A549 (cell line): ENCODE data around the gene FARP2.

Source experiments
- EP300 ChIP-seq, 2 experiments: fragments of >200 bp; sonication (Bioruptor Twin); formaldehyde crosslinking; IDR thresholded peaks; 2 replicates in 1 of 2; 3 replicates in 1 of 2; pipeline ENCODE4 v1.6.1; 2016 to 2017
- POLR2A ChIP-seq: IDR thresholded peaks from 2 replicates; pipeline ENCODE4 v1.6.1; 2012; ENCODE audit warnings: mild to moderate bottlenecking, low read length
- RCOR1 ChIP-seq: fragments of 150-350 bp; IDR thresholded peaks from 2 replicates; pipeline ENCODE4 v1.6.1; 2014; ENCODE audit warnings: antibody characterized with exemption, low read length, low read depth
- TP53 ChIP-seq: fragments of 250-450 bp; sonication (Bioruptor Pico); IDR thresholded peaks from 2 replicates; pipeline ENCODE4 v1.5.0; 2021; ENCODE audit warnings: mild to moderate bottlenecking, moderate library complexity
- ZSCAN20 ChIP-seq: fragments of 250-450 bp; sonication (Bioruptor Pico); IDR thresholded peaks from 2 replicates; pipeline ENCODE4 v1.8.0; 2022; ENCODE audit warnings: mild to moderate bottlenecking, moderate library complexity

GRCh38 chr2:241501551-241501950, 145.5 kb downstream of the FARP2 start:
- TF ChIP-seq ZSCAN20 (CRISPR knock-in tag) (no peak), RCOR1 (no peak), POLR2A (no peak), TP53 (CRISPR knock-in tag) (no peak), EP300 (IDR thresholded peaks at IDR 0.05) (no peak)
